ENCODE data around the gene RP2.

- TF ChIP-seq CTCF (IDR thresholded peaks at IDR 0.05) (no peak), POLR2A (IDR thresholded peaks at IDR 0.05) (no peak)
Measured at GRCh38 chrX:46864606-46865005, 27.8 kb downstream of the RP2 start.

Data from right lobe of liver (tissue), 4 donors.